Astrocyte of the cerebellum (primary cell): ENCODE results near the gene TRIB2.

Source experiments
- DNase-seq: peaks from one replicate; pipeline ENCODE4 v3.0.0-alpha.2; 2011; ENCODE audit warnings: low read depth
- H3K4me3 ChIP-seq: 2 replicates; pipeline ENCODE4 v1.5.1; 2011; ENCODE audit warnings: mild to moderate bottlenecking, low read depth, low read length, moderate library complexity
- CTCF ChIP-seq: IDR thresholded peaks from 2 replicates; pipeline ENCODE4 v1.5.1; 2012; ENCODE audit warnings: low read length, low read depth, moderate library complexity, mild to moderate bottlenecking; ENCODE audit errors: missing control alignments
- in situ Hi-C: cut with HindIII; loops from 2 replicates; pipeline ENCODE4 v1.10.0; 2017; ENCODE audit warnings: low sequenced_read_pairs

TRIB2 gene

GRCh38 chr2:12767996-12768624, 51.4 kb downstream of the TRIB2 start:
- in situ Hi-C loops, result no loop called here
- TF ChIP-seq CTCF, result no peak
- DNase-seq, result no peak
- H3K4me3 ChIP-seq, result no peak overlapping the region

- in situ Hi-C loops, result no loop called here
- H3K4me3 ChIP-seq, result no peak overlapping the region
- no peak for DNase-seq
- TF ChIP-seq CTCF, result no peak
These were observed 52.9 kb downstream of the TRIB2 start for GRCh38 chr2:12769492-12770105.

GRCh38 chr2:12770300-12770968, 53.7 kb downstream of the TRIB2 start:
- no peak for TF ChIP-seq CTCF
- in situ Hi-C loops, result no loop called here
- no peak overlapping the region for H3K4me3 ChIP-seq
- DNase-seq, result no peak

GRCh38 chr2:12771154-12771553, 54.4 kb downstream of the TRIB2 start:
- H3K4me3 ChIP-seq, result no peak overlapping the region
- in situ Hi-C loops, result no loop called here
- TF ChIP-seq CTCF, result no peak
- no peak for DNase-seq

GRCh38 chr2:12773586-12774394, 57.1 kb downstream of the TRIB2 start:
- DNase-seq, result no peak
- in situ Hi-C loops, result no loop called here
- TF ChIP-seq CTCF, result no peak

GRCh38 chr2:12774395-12774727, 57.6 kb downstream of the TRIB2 start:
- no peak for TF ChIP-seq CTCF
- DNase-seq, result no peak

More at GRCh38 chr2:12773586-12774394, 57.1 kb downstream of the TRIB2 start:
- H3K4me3 ChIP-seq, result no peak overlapping the region

More at GRCh38 chr2:12774395-12774727, 57.6 kb downstream of the TRIB2 start:
- in situ Hi-C loops, result no loop called here
- H3K4me3 ChIP-seq, result no peak overlapping the region
